GM23338 (cell line): ENCODE measurements around the gene UEVLD.

Experiments used
- CTCF ChIP-seq, 2 experiments: fragments of 200-600 bp in 1 of 2; sonication (generic) in 1 of 2; conservative IDR thresholded peaks; 2 replicates each; pipeline versions ENCODE4 v1.5.1 to v1.6.1; 2016 to 2017; ENCODE audit warnings: antibody characterized with exemption in 2 of 2, low read depth in 2 of 2, mild to moderate bottlenecking in 2 of 2, moderate library complexity in 1 of 2
- EZH2 ChIP-seq: fragments of 200-600 bp; sonication (generic); IDR thresholded peaks from one replicate; pipeline ENCODE4 v1.8.0; 2017; ENCODE audit warnings: antibody characterized with exemption, mild to moderate bottlenecking, low read depth; ENCODE audit not compliant: unreplicated experiment
- JUNB ChIP-seq: IDR thresholded peaks from one replicate; pipeline ENCODE4 v1.6.1; 2016; ENCODE audit warnings: antibody characterized with exemption; ENCODE audit not compliant: unreplicated experiment
- POLR2AphosphoS5 ChIP-seq: IDR thresholded peaks from 2 replicates; pipeline ENCODE4 v1.6.1; 2016; ENCODE audit warnings: antibody characterized with exemption, low read depth
- REST ChIP-seq: IDR thresholded peaks from one replicate; pipeline ENCODE4 v1.6.1; 2018; ENCODE audit warnings: antibody characterized with exemption; ENCODE audit not compliant: unreplicated experiment

GRCh38 chr11:18600915-18601569, 12.5 kb upstream of the UEVLD start:
- no peak for TF ChIP-seq CTCF (conservative IDR thresholded peaks at IDR 0.05; ENCODE audit: low read depth in 2 of 2)
- TF ChIP-seq REST: no peak
- TF ChIP-seq POLR2AphosphoS5: no peak
- TF ChIP-seq EZH2: no peak
- TF ChIP-seq JUNB: no peak
